GM21515 (cell line): ENCODE data around the gene MBD2.

Experiments
- ATAC-seq: cut with Tn5 transposase; IDR thresholded peaks from one replicate; pipeline ENCODE4 v1.9.1; 2021; ENCODE audit not compliant: unreplicated experiment

MBD2 gene

DNA sequence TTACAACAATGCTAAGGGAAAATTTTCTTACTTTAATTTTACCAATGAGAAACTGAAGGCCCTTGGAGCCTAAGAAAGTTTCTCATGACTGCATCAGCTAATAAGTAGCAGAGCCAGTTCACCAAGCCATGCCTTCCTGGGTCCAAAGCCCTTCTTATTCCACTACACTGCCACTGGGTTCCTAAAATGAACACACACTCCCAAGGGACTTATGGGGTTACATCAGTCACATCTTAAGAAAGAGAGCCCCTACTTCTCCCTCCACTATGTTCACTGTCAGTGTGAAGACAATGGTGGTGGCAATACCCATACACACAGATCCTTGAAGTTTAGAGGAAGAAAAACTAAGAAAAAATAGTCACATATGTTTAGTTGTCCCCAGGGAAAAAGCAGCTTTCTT lies 20.6 kb downstream of the MBD2 start:
- ATAC-seq, result no peak

- ATAC-seq, result no peak
These were observed 21.6 kb downstream of the MBD2 start for GRCh38 chr18:54202851-54203250.

DNA sequence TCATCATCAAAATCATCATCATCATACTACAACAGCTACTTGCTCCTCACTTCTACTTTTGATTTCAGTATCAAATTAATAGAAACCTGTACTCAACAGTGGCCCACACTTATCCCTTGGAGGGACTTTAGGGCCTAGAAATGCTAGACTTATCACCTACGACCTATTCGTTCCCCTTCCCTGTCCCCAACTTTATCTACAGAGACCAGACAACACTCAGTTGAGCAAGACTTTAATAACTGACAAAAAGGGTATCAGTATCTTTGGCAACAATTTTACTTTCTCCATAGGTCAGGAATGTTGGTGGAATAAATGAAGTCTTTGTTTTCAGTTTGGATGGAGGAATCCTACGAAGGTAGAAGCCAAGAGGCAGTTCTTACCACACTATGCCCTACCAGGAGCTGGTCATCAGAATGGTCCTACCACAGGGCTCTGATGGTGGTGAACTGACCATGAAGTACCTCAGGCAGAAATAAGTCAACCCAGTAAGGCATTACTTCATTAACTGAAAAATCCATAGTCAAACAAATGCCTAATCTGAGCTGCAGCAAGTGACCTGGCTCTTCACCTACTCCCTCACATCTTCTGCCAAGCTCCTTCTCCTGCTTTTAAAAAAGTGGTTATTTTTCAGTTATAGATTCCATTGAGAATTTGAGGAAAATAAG lies 26.6 kb downstream of the MBD2 start:
- no peak for ATAC-seq

- no peak for ATAC-seq
These were observed 30.7 kb downstream of the MBD2 start for GRCh38 chr18:54193786-54194185.

GRCh38 chr18:54192900-54193299 lies 31.6 kb downstream of the MBD2 start:
- ATAC-seq, result no peak

DNA sequence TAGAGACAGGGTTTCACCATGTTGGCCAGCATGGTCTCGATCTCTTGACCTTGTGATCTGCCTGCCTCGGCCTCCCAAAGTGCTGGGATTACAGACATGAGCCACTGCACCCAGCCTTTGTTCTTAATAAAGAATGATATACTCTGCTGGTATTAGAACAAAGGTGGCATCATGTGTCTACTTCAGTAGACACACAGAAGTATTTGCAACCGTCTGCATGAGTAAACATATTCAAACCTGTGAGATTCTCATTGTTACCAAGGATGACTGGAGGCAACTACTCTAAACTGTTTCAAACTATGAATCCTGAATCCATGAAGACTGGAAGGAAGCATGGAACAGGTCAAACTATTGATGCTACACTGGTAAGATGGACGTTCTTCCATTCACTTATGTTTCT lies 32.1 kb downstream of the MBD2 start:
- ATAC-seq, result no peak

DNA sequence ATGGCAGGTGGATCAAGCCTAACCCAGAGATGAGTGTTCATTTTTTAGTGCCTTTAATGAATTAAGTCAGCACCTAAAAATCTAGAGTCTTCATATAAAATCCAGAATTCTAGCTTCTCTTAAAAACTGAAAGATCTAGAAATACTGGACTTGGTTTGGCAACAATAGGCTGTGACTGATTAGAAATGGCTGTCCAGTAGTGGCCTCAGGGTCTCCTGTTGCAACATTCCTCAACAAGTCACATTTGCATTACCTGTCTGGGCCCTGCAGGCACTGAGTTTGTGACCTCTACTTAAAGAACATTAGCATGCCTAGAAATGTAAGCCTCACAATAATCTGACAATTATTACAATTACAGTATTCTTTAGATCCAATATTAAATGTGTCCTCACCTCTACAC lies 33.1 kb downstream of the MBD2 start:
- ATAC-seq, result no peak

DNA sequence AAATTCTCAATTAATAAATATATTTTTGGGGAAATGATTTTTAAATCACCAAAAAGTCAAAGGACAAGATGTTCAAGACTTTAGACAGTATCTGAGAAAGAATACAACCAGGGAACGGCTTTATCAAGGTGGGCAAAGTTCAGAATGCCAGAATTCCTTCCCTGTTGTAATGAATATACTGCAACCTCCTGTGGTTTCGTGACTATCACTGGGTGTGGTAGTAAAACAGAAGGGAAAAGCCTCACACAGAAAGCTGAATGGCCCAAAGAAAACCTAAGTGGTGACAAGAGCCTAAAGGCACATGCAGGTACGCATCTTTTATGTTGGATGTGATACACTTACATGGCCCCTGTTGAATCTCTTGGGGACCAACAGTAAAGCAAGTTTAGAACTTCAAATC lies 37.1 kb downstream of the MBD2 start:
- ATAC-seq, result no peak

DNA sequence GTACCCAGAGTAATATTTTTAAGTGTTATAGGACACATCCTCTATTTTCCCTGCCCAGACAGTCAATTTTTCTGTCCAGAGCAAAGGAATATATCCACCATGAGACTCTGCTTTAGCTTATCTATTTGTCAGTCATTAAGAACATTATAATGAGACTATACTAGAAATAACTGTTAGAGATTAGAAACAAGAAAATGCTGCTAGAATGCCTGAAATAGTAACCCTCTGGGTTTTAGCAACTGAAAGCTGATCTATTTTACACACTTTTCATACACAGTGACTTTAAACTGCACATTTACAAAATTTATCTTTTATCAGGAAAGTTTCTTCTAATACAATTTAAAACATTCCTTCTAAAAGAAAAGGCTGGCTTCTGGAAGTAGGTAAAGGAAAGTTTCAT lies 39.6 kb downstream of the MBD2 start:
- ATAC-seq, result no peak

- ATAC-seq, result no peak
These were observed 41.1 kb downstream of the MBD2 start for GRCh38 chr18:54183390-54183789.

GRCh38 chr18:54181856-54182602 lies 42.4 kb downstream of the MBD2 start:
- no peak for ATAC-seq

DNA sequence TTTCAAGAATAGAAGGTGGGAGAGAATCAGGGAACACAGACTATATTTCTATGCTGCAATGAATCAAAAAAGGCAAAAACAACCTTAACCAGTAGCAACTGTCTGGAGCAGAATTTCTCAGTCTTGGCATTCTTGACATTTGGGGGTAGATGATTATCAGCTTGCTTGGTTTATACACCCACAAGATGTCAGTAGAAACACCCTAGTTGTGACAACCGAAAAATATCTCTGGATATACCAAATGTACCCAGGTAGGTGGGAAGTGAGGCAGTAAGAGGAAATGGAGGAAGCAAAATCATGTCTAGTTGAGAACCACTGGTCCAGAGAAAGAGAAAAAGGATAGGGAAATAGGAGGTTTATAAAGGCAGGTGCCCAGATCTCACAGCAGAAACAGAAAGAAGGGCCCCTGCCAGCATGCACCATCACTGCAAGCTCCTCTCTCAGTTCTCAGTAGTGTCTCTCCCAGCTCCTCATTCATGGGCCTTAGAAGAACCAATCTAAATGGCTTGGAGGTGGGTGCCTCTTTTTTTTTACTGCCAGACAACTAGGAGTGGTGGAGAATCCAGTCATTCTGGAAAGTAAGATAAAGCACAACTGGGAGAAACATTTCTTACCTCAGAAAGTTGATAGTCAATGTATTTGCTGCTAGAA lies 50.4 kb downstream of the MBD2 start:
- no peak for ATAC-seq

DNA sequence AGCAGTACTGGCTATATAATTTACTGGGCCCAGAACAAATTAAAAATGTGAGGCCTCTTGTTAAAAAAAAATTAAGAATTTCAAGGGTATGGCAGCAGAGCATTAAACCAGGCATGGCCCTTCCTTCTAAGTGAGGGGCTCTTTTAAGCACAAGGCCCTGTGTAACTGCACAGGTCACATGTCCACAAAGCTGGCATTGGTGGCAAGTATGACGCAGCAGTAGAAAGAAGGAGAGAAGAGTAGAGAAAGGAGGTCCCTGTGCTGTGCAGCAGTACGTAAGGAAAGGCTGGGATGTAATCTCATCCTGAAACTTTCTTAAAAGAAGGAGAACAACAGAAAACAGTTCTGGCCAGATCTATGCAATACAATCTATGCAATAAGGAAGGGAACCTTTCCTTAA lies 51.2 kb downstream of the MBD2 start:
- ATAC-seq, result no peak

- ATAC-seq, result no peak
These were observed 54.8 kb downstream of the MBD2 start for GRCh38 chr18:54169431-54170403.

DNA sequence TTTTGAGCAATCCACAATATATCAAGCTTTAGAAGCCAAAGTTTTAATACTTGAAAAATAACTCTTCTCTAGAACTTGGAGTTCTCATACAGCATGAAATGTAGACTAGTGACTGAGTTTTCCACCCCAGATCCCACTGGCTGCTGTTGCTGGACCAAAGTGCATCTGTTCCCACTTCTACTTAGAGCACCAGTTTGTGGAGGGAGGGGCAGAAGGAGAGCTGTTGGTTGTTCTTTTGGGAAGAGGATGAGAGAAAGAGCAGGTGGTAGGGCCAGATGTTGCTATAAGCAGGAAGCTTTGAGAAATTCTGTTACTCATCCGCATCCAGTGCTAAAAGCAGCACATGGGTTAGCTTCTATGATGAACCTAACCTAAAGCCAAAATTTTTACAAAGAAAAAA lies 59.0 kb downstream of the MBD2 start:
- no peak for ATAC-seq

- ATAC-seq, result no peak
These were observed 61.0 kb downstream of the MBD2 start for GRCh38 chr18:54163453-54163852.

DNA sequence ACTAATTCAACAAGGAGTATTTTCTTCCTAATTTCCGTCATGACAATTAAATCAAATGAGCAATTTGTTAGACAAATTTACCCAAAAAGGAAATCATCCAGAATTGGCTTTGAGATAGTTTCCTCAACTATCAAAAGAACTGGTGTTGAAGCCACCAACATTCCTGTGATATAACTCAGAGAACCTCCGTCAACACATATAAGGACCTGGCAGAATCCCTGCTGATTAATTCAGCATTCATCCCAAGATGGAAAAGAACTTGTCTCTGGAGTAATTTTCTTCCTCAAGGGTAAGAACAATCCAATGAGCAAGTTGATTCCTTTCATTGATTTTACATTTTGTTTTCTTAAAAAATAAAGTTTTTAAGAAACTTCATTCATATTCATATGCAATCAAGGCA lies 62.0 kb downstream of the MBD2 start:
- no peak for ATAC-seq

GRCh38 chr18:54161267-54161666 lies 63.2 kb downstream of the MBD2 start:
- no peak for ATAC-seq

- ATAC-seq, result no peak
These were observed 64.6 kb downstream of the MBD2 start for GRCh38 chr18:54159906-54160305.

DNA sequence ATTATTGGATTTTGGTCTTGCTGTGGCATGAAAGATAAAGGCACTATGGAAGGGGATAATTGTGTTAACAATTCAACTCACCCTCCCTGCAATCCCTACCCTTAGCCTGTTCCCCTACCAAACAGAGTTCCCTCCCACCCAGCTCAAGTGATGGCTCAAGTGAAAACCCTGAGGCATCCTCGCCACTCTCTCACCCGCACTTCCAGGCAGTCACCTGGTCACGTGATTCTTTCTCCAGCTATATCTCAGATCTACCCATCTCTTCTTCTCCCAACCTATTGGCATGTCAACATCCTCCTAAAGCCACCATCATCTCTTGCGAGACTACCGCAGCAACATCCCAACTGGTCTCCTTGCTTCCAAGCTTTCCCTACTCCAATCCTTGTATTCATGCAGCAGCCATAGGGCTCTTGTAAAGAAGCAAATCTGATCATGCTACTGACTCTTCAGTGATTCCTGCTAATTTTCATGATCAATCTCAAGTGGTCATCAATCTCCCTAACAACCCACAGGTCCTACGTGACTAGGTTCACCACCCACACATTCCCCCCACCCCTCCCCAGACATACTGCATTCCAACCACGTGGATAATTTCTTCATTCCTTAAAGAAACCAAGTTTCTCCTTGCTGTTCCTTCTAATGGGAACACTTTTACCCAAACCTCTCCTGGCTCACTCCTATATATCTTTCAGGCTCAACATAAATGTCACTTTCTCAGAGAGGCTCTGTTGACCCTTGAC lies 66.7 kb downstream of the MBD2 start:
- ATAC-seq, result no peak
